GM12872 (cell line): ENCODE results near the gene EXOC7.

Source experiments
- TF ChIP-seq, protein P1 (sequence below): IDR thresholded peaks from 3 replicates; pipeline ENCODE4 v1.5.1; 2011; ENCODE audit warnings: low read depth, mild to moderate bottlenecking, low read length, moderate library complexity; ENCODE audit not compliant: insufficient read depth

EXOC7 gene

GRCh38 chr17:76106703-76107102 is 3.1 kb upstream of the EXOC7 start:
- TF ChIP-seq, protein P1, sequence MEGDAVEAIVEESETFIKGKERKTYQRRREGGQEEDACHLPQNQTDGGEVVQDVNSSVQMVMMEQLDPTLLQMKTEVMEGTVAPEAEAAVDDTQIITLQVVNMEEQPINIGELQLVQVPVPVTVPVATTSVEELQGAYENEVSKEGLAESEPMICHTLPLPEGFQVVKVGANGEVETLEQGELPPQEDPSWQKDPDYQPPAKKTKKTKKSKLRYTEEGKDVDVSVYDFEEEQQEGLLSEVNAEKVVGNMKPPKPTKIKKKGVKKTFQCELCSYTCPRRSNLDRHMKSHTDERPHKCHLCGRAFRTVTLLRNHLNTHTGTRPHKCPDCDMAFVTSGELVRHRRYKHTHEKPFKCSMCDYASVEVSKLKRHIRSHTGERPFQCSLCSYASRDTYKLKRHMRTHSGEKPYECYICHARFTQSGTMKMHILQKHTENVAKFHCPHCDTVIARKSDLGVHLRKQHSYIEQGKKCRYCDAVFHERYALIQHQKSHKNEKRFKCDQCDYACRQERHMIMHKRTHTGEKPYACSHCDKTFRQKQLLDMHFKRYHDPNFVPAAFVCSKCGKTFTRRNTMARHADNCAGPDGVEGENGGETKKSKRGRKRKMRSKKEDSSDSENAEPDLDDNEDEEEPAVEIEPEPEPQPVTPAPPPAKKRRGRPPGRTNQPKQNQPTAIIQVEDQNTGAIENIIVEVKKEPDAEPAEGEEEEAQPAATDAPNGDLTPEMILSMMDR = no peak

- TF ChIP-seq, protein P1 = no peak
Measured at GRCh38 chr17:76104896-76105231, 1.3 kb upstream of the EXOC7 start.

GRCh38 chr17:76104140-76104895 is 731 bp upstream of the EXOC7 start:
- TF ChIP-seq, protein P1 = no peak

DNA sequence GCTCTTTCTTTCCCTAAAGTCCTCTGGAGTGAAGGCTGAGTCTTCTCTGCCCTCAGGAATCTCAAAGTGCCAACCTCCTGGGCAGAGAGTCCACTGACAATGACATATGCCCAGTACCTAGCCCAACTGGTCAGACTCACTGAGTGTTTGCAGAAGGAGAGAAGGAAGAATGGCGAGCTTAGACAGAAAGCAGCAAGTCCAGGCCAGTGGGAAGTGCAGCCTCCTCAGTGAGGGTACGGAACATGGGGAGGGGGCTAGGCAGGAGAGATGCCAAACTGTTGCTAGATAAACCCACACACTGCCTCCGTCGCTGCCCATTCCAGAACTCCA is 678 bp downstream of the EXOC7 start:
- TF ChIP-seq, protein P1 = no peak

DNA sequence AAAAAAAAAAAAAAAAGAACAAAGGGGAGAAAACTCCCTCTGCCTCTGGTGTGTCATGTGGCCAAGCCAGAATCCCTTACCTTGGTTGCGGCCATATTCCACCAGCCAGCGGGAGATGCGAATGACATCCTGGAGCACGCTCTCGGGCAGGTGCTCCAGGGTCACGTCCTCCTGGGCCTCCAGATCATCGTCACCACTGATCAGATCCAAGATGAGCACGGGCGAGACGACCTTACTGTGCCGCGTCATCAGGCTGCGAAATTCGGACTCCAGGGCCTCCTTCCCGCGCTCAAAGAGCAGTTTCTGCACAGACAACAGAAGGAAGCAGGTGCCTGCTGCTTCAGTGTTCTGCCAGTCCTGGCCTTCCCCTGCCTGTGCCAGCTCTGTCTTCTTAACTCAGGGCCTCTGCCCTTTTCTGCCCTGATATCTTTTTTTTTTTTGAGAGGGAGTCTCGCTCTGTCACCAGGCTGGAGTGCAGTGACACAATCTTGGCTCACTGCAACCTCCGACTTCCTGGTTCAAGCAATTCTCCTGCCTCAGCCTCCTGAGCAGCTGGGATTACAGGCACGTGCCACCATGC is 5.8 kb downstream of the EXOC7 start:
- TF ChIP-seq, protein P1 = no peak

GRCh38 chr17:76095943-76096342 is 7.6 kb downstream of the EXOC7 start:
- TF ChIP-seq, protein P1 = no peak

DNA sequence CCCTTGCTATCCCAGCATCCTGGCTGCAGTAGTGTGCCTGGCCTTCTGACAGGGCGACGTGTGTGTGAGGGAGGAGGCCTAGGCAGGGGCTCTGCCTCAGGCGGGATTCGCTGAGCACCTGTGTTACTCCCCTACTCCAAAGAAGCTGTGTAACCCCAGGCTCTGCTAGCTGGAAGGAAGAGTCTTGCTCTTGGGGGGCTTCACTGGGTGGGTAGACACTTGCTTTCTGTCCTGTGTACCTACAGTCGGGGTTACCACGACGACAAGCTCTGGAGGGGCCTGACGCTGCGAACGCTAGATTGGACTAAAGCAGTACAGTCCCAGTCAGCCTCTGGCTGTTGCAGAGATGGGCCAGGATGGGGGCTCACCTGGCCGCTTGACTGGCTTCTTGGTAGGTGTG is 9.5 kb downstream of the EXOC7 start:
- TF ChIP-seq, protein P1 = no peak
